ENCODE results near the gene XPNPEP1.

The XPNPEP1 gene

GRCh38 chr10:109880886-109881768 lies 42.2 kb downstream of the XPNPEP1 start:
- H3K4me1 ChIP-seq (ENCODE audit: control insufficient read depth, insufficient read depth, low read length, poor library complexity, severe bottlenecking): peaks cover 18% of the 10 kb centered on the region
- no peaks in the 10 kb centered on the region for H3K9me3 ChIP-seq (ENCODE audit: control insufficient read depth, low read length)
- 78 to 88% methylated on average over 4 to 6 of the region's 8 CpGs for WGBS, 2 experiments (ENCODE audit: insufficient coverage in 2 of 2)
- H3K4me3 ChIP-seq (ENCODE audit: extremely low read depth, insufficient read depth, low read length, poor library complexity, severe bottlenecking): no peak overlapping the region
- peaks cover 74% of the 10 kb centered on the region for H3K36me3 ChIP-seq (ENCODE audit: control insufficient read depth, insufficient read depth, low read length)
- no peak overlapping the region for H3K27ac ChIP-seq (ENCODE audit: low read depth, low read length, severe bottlenecking)

- no peak overlapping the region for H3K4me3 ChIP-seq (ENCODE audit: extremely low read depth, insufficient read depth, low read length, poor library complexity, severe bottlenecking)
- H3K36me3 ChIP-seq (ENCODE audit: control insufficient read depth, insufficient read depth, low read length): peaks cover 86% of the 10 kb centered on the region
Measured at GRCh38 chr10:109877546-109877945, 45.8 kb downstream of the XPNPEP1 start.

DNA sequence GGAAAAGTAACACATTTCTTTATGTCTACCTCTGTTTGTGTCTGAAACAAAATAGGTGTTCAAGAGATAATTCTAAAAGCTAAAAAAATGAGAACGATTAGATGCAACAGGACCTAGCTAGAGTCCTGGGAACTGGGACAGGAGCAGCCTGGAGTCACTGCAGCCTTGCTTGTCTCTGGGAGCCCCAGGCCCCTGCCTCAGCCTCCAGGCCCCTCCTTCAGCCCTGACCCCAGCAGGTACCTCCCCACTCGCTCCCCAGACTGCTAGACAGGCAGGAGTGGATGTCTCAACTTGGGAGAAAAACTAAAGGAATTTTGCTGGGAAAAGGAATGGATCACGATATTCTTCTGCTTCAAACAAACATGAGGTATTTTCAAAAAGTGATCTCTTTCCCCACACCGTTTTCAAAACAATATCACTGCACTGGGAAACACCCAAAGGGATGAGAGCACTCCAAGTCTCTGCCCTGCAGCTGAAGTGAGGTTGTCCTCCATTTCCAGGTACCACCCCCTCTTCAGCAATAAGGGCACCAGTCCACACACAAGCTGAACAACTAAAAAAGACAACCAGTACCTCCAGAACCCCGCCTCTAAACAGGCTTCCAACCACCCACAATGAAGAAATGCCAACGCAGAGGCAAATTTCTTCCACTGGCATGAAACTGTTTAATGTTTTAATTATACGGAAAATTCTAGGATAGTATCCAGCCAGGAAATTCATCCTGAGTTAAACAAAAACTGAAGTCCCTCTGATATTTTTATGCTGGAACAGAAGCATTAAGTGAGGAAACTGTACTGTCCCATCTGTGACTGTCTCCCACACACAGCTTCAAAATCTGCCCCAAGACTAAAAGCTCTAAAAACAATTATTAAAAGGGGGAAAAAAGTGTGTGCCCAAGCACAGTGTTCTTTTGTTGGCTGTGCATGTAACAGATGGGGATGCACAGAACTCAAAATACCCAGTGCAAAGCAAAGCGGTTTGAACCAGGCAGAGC lies 47.2 kb downstream of the XPNPEP1 start:
- Histone ChIP-seq H3K4me3 (ENCODE audit: extremely low read depth, insufficient read depth, low read length, poor library complexity, severe bottlenecking) (no peak overlapping the region), H3K4me1 (ENCODE audit: control insufficient read depth, insufficient read depth, low read length, poor library complexity, severe bottlenecking) (no peaks in the 10 kb centered on the region), H3K27ac (ENCODE audit: low read depth, low read length, severe bottlenecking) (no peak overlapping the region), H3K36me3 (ENCODE audit: control insufficient read depth, insufficient read depth, low read length) (peaks cover 86% of the 10 kb centered on the region), H3K9me3 (ENCODE audit: control insufficient read depth, low read length) (no peaks in the 10 kb centered on the region)
- WGBS, 2 experiments (ENCODE audit: insufficient coverage in 2 of 2): 93 to 100% methylated on average over 3 of the region's 8 CpGs

More at GRCh38 chr10:109877546-109877945, 45.8 kb downstream of the XPNPEP1 start:
- WGBS, 2 experiments (ENCODE audit: insufficient coverage in 2 of 2): 97 to 98% methylated on average over 5 to 6 of the region's 6 CpGs
- H3K4me1 ChIP-seq (ENCODE audit: control insufficient read depth, insufficient read depth, low read length, poor library complexity, severe bottlenecking): no peaks in the 10 kb centered on the region
- no peak overlapping the region for H3K27ac ChIP-seq (ENCODE audit: low read depth, low read length, severe bottlenecking)
- no peaks in the 10 kb centered on the region for H3K9me3 ChIP-seq (ENCODE audit: control insufficient read depth, low read length)

DNA sequence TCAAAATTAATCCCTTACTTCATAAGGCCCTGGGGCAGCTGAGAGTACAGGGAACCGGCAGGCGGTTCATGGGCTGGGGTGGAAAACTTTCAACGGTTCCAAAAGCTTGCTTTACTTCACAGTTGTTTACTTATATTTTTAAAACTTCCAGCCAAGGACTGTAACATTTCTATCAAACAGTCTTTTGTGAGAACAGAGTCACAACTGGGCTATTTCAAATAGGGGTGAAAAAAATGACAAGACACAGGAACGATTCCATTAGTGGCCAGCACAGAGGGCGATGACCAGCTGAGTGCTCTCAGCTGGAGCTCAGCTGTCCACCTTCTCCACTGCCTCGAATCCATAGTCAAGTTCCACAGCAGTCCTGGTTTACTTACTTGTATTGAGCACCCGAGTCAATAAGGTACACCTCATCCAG lies 48.2 kb downstream of the XPNPEP1 start:
- no peak overlapping the region for H3K4me3 ChIP-seq (ENCODE audit: extremely low read depth, insufficient read depth, low read length, poor library complexity, severe bottlenecking)
- H3K27ac ChIP-seq (ENCODE audit: low read depth, low read length, severe bottlenecking): no peak overlapping the region
- H3K9me3 ChIP-seq (ENCODE audit: control insufficient read depth, low read length): no peaks in the 10 kb centered on the region
- peaks cover 86% of the 10 kb centered on the region for H3K36me3 ChIP-seq (ENCODE audit: control insufficient read depth, insufficient read depth, low read length)
- no peaks in the 10 kb centered on the region for H3K4me1 ChIP-seq (ENCODE audit: control insufficient read depth, insufficient read depth, low read length, poor library complexity, severe bottlenecking)
- WGBS, 2 experiments (ENCODE audit: insufficient coverage in 2 of 2): 92 to 95% methylated on average over 3 to 4 of the region's 7 CpGs

DNA sequence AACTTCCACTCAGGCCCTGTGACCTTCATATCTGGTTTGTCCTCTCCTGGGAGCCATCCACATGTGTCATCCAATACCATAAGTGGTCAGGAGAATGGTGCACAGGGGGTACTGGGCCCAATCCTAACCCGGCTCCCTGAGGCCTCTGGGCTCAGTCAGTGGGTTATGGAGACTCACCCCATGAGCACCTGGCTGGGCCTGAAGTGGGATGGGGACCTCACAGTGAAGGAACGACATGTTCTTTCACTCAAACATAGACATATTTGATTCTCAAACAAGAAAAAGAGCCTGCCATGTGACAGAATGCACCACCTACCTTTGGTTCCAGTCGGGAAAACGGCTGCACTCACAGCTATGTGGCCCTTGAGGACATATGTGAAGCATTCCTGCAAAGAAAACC lies 51.8 kb downstream of the XPNPEP1 start:
- Histone ChIP-seq H3K9me3 (ENCODE audit: control insufficient read depth, low read length) (no peaks in the 10 kb centered on the region), H3K4me3 (ENCODE audit: extremely low read depth, insufficient read depth, low read length, poor library complexity, severe bottlenecking) (no peak overlapping the region), H3K36me3 (ENCODE audit: control insufficient read depth, insufficient read depth, low read length) (peaks cover 92% of the 10 kb centered on the region), H3K27ac (ENCODE audit: low read depth, low read length, severe bottlenecking) (no peak overlapping the region), H3K4me1 (ENCODE audit: control insufficient read depth, insufficient read depth, low read length, poor library complexity, severe bottlenecking) (no peaks in the 10 kb centered on the region)
- WGBS, 2 experiments (ENCODE audit: insufficient coverage in 2 of 2): 89 to 100% methylated on average over 2 of the region's 4 CpGs

DNA sequence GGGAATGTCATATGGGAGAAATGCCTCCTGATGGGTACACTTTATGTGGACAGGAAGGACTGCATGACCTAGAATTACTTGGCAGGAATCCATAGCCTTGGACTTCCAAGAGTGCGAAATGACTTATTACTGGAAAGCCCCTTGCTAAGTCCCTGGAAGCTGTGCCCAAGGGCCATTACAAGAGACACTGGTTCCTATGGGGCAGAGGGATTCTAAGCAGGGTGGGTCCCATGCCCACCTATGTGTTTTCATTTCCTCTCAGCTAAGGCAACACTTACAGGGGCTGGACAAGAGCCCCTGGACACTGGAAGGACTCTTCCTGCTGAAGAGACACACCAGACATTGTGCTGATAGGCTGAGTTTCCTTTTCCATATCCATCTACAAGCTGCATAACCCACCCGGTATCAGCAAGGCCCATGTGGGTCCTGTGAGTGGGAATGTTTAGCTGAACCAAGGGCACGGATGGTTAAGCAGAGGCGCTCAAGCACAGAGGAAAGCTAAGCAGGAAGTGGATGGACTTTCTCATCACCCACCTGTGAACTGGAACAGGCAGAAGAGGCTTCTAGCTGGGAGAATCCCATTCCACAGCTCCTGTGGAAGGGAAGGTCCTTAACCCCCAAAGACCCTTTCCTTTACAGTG lies 56.2 kb downstream of the XPNPEP1 start:
- WGBS, 2 experiments (ENCODE audit: insufficient coverage in 2 of 2): 100% methylated on average over 3 of the region's 4 CpGs
- Histone ChIP-seq H3K4me1 (ENCODE audit: control insufficient read depth, insufficient read depth, low read length, poor library complexity, severe bottlenecking) (no peaks in the 10 kb centered on the region), H3K4me3 (ENCODE audit: extremely low read depth, insufficient read depth, low read length, poor library complexity, severe bottlenecking) (no peak overlapping the region), H3K27ac (ENCODE audit: low read depth, low read length, severe bottlenecking) (no peak overlapping the region), H3K36me3 (ENCODE audit: control insufficient read depth, insufficient read depth, low read length) (peaks cover 84% of the 10 kb centered on the region), H3K9me3 (ENCODE audit: control insufficient read depth, low read length) (no peaks in the 10 kb centered on the region)

DNA sequence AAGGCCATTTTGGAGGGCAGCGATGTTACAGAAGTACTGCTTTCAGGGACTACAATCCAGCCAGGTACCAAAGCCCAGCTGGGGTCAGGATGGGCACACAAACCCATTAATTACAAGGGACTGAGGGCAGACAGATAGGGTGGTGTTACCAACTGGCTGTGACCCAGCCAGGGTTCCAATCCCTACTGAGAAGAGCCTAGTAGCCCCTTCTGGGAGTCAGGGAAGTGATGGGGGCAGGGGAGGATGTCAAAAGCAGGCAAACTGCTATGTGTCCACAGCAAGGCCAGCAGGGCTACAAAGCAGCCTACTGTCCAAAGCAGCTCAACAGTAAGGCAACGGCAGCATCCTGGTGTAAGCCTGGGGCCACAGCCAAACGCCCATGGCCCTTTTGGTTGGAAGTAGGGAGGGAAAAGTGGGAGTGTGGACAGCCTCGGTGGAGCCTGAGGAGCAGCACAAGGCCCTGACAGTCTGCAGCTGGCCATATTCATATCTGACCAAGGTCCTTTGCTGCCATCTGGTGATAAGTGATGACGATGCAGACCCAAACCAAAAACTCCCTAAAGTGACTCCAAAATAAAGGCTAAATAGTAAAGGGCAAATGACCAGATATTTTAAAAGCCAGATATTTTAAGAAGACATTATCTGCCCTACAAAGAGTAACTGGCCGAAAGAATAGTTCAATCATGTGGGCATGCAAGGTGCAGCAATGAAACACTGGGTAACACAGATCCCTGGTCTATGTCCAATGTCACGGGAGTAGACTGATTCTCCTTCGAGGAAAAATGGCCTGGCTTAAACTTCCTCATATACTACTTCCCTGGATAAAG lies 56.9 kb downstream of the XPNPEP1 start:
- WGBS, 2 experiments (ENCODE audit: insufficient coverage in 2 of 2): 85 to 93% methylated on average over 3 to 4 of the region's 8 CpGs
- no peak overlapping the region for H3K4me3 ChIP-seq (ENCODE audit: extremely low read depth, insufficient read depth, low read length, poor library complexity, severe bottlenecking)
- H3K27ac ChIP-seq (ENCODE audit: low read depth, low read length, severe bottlenecking): no peak overlapping the region
- no peaks in the 10 kb centered on the region for H3K9me3 ChIP-seq (ENCODE audit: control insufficient read depth, low read length)
- H3K36me3 ChIP-seq (ENCODE audit: control insufficient read depth, insufficient read depth, low read length): peaks cover 77% of the 10 kb centered on the region
- no peaks in the 10 kb centered on the region for H3K4me1 ChIP-seq (ENCODE audit: control insufficient read depth, insufficient read depth, low read length, poor library complexity, severe bottlenecking)

DNA sequence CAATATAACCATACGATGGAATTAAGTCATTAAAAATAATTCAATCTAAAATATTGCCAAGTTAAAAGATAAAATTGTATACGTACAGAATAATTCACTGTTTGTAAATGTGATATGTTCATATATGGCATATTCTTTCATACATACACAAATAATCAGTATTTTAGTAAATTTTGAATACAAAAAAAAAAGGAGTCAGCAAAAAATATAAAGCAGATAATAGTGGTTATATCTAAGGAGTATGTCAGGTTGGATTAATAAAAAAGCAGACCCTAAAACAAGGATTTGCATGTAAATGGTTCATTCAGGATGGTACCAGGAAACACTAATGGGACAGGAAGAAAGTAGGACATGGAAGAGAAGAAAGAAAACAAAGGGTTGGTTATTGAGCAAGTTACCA lies 59.5 kb downstream of the XPNPEP1 start:
- Histone ChIP-seq H3K27ac (ENCODE audit: low read depth, low read length, severe bottlenecking) (no peak overlapping the region), H3K36me3 (ENCODE audit: control insufficient read depth, insufficient read depth, low read length) (peaks cover 53% of the 10 kb centered on the region), H3K4me1 (ENCODE audit: control insufficient read depth, insufficient read depth, low read length, poor library complexity, severe bottlenecking) (no peaks in the 10 kb centered on the region), H3K4me3 (ENCODE audit: extremely low read depth, insufficient read depth, low read length, poor library complexity, severe bottlenecking) (no peak overlapping the region), H3K9me3 (ENCODE audit: control insufficient read depth, low read length) (no peaks in the 10 kb centered on the region)
- WGBS, 2 experiments (ENCODE audit: insufficient coverage in 2 of 2): no CpG with 5 or more reads among the region's 2 CpGs

DNA sequence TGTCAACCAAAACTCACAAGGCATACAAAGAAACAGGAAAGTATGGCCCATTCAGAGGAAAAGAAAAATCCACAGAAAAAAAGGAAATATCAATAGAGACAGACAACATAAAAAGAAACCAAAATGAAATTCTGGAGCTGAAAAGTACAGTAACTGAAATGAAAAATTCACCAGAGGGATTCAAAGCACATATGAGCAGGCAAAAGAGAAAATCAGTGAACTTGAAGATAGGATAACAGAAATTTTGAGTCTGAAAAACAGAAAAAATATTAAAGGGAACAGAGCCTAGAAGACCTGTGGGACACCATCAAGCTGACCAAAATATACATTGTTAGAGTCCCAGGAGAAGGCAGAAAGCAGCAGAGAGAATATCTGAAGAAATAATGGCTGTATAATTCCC lies 60.6 kb downstream of the XPNPEP1 start:
- Histone ChIP-seq H3K4me3 (ENCODE audit: extremely low read depth, insufficient read depth, low read length, poor library complexity, severe bottlenecking) (no peak overlapping the region), H3K27ac (ENCODE audit: low read depth, low read length, severe bottlenecking) (no peak overlapping the region), H3K36me3 (ENCODE audit: control insufficient read depth, insufficient read depth, low read length) (peaks cover 44% of the 10 kb centered on the region), H3K4me1 (ENCODE audit: control insufficient read depth, insufficient read depth, low read length, poor library complexity, severe bottlenecking) (no peaks in the 10 kb centered on the region), H3K9me3 (ENCODE audit: control insufficient read depth, low read length) (no peaks in the 10 kb centered on the region)

GRCh38 chr10:109862041-109862440 lies 61.3 kb downstream of the XPNPEP1 start:
- Histone ChIP-seq H3K4me3 (ENCODE audit: extremely low read depth, insufficient read depth, low read length, poor library complexity, severe bottlenecking) (no peak overlapping the region), H3K36me3 (ENCODE audit: control insufficient read depth, insufficient read depth, low read length) (peaks cover 37% of the 10 kb centered on the region), H3K27ac (ENCODE audit: low read depth, low read length, severe bottlenecking) (no peak overlapping the region), H3K4me1 (ENCODE audit: control insufficient read depth, insufficient read depth, low read length, poor library complexity, severe bottlenecking) (no peaks in the 10 kb centered on the region), H3K9me3 (ENCODE audit: control insufficient read depth, low read length) (no peaks in the 10 kb centered on the region)
- 60 to 61% methylated on average over 6 of the region's 6 CpGs for WGBS, 2 experiments (ENCODE audit: insufficient coverage in 2 of 2)
